ENCODE results near the gene TPM4.

DNA sequence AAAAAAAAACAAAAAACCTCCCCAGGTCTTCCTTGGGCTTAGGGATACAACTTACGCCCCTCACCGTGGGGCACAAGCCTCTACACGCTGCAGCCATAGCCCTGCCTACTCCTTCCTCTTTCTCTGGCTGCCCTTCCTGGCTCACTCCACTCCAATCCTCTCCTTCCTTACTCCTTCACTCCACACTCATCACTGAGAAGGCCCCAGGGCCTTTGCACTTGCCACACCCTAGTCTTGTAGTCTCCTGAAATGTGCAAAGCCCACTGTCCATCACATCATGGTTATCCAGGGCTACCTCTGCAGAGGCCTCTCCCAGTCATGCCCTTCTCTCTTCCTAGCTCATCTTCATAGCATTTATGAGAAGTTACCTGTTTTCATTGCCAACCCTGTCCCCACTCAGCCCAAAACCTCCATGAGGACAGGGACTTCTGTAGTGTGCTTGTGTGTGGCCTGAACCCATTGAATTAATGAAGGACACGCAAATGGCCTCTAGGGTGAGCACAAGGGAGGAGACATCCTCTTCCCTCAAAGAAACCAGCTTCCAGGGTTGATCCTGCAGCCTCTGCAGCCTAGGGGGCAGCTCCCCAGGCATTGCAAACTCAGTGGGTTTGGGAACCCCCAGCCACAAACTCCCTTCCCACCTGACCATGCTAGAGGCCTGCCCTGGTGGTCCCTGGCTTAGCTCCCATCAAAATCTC is 59.3 kb downstream of the TPM4 start:
- TF ChIP-seq SPI1 (IDR thresholded peaks at IDR 0.05; ENCODE audit: low read depth, low read length) (no peak), POLR2A (IDR thresholded peaks at IDR 0.05; ENCODE audit: low read depth, low read length) (no peak)

Data from GM12891 (cell line).